ENCODE measurements around the gene TSPYL2.

TSPYL2 gene

GRCh38 chrX:53082773-53083616 is 828 bp downstream of the TSPYL2 start:
- TF ChIP-seq CTCF (IDR thresholded peaks at IDR 0.05; ENCODE audit: unreplicated experiment in 3 of 3): no peak
- Mint-ChIP-seq H3K9me3 (peaks cover 16% of the 10 kb centered on the region), H3K27me3 (ENCODE audit: low read depth) (no peaks in the 10 kb centered on the region), H3K4me3 (peak overlapping the region; percentile 89 to 92 (median 90)), H3K27ac (peak overlapping the region in 2 of 3 experiments; percentile 13 to 60), H3K36me3 (ENCODE audit: low read depth) (peaks cover 35% of the 10 kb centered on the region), H3K4me1 (peaks cover 37% of the 10 kb centered on the region)

- H3K9me3 Mint-ChIP-seq: peaks cover 16% of the 10 kb centered on the region
- no peaks in the 10 kb centered on the region for H3K27me3 Mint-ChIP-seq (ENCODE audit: low read depth)
- TF ChIP-seq CTCF (IDR thresholded peaks at IDR 0.05; ENCODE audit: unreplicated experiment in 3 of 3): no peak
- H3K4me1 Mint-ChIP-seq: peaks cover 47% of the 10 kb centered on the region
- H3K36me3 Mint-ChIP-seq (ENCODE audit: low read depth): peaks cover 40% of the 10 kb centered on the region
- H3K27ac Mint-ChIP-seq: no peak overlapping the region
- H3K4me3 Mint-ChIP-seq: peak overlapping the region; percentile 89 to 92 (median 90)
Measured at GRCh38 chrX:53084043-53084570, 1.9 kb downstream of the TSPYL2 start.

- Mint-ChIP-seq H3K27ac (no peak overlapping the region), H3K36me3 (ENCODE audit: low read depth) (peaks cover 40% of the 10 kb centered on the region), H3K9me3 (peaks cover 12% of the 10 kb centered on the region), H3K27me3 (ENCODE audit: low read depth) (no peaks in the 10 kb centered on the region), H3K4me1 (peaks cover 52% of the 10 kb centered on the region), H3K4me3 (peak overlapping the region; percentile 89 to 92 (median 90))
- no peak for TF ChIP-seq CTCF (IDR thresholded peaks at IDR 0.05; ENCODE audit: unreplicated experiment in 3 of 3)
Measured at GRCh38 chrX:53084863-53085262, 2.7 kb downstream of the TSPYL2 start.

- H3K9me3 Mint-ChIP-seq: peaks cover 12% of the 10 kb centered on the region
- no peak overlapping the region for H3K27ac Mint-ChIP-seq
- H3K36me3 Mint-ChIP-seq (ENCODE audit: low read depth): peaks cover 40% of the 10 kb centered on the region
- no peak for TF ChIP-seq CTCF (IDR thresholded peaks at IDR 0.05; ENCODE audit: unreplicated experiment in 3 of 3)
- no peaks in the 10 kb centered on the region for H3K27me3 Mint-ChIP-seq (ENCODE audit: low read depth)
- H3K4me3 Mint-ChIP-seq: peak overlapping the region in 2 of 3 experiments; percentile 39 to 58
- peaks cover 54% of the 10 kb centered on the region for H3K4me1 Mint-ChIP-seq
Measured at GRCh38 chrX:53085661-53086229, 3.6 kb downstream of the TSPYL2 start.

GRCh38 chrX:53086464-53086863 is 4.3 kb downstream of the TSPYL2 start:
- Mint-ChIP-seq H3K27me3 (ENCODE audit: low read depth) (no peaks in the 10 kb centered on the region), H3K27ac (no peak overlapping the region), H3K4me1 (peaks cover 51% of the 10 kb centered on the region), H3K9me3 (peaks cover 12% of the 10 kb centered on the region), H3K4me3 (no peak overlapping the region), H3K36me3 (ENCODE audit: low read depth) (peaks cover 40% of the 10 kb centered on the region)
- TF ChIP-seq CTCF (IDR thresholded peaks at IDR 0.05; ENCODE audit: unreplicated experiment in 3 of 3): no peak
